SK-N-MC (cell line): ENCODE results near the gene HAO2.

Experiments used
- DNase-seq: peaks from one replicate; pipeline ENCODE4 v3.0.0-alpha.2; 2011; ENCODE audit warnings: low read depth, low spot score
- H3K27ac ChIP-seq: fragments of 200-600 bp; sonication (generic); 2 replicates; pipeline ENCODE4 v1.5.1; 2016; ENCODE audit warnings: mixed run types
- H3K36me3 ChIP-seq: fragments of 200-600 bp; sonication (generic); 2 replicates; pipeline ENCODE4 v1.6.1; 2017; ENCODE audit warnings: antibody characterized with exemption, low read length, mixed read lengths; ENCODE audit not compliant: insufficient read depth
- H3K4me3 ChIP-seq: fragments of 200-600 bp; sonication (generic); 2 replicates; pipeline ENCODE4 v1.5.1; 2016
- H3K9ac ChIP-seq: fragments of 200-600 bp; sonication (generic); 2 replicates; pipeline ENCODE4 v1.8.0; 2017; ENCODE audit warnings: mixed run types, mixed read lengths; ENCODE audit not compliant: insufficient read length
- H3K9me3 ChIP-seq: fragments of 200-600 bp; sonication (generic); 2 replicates; pipeline ENCODE4 v1.6.1; 2017; ENCODE audit warnings: low read depth, mild to moderate bottlenecking, antibody characterized with exemption, low read length, moderate library complexity, mixed read lengths
- EZH2 ChIP-seq: fragments of 200-600 bp; sonication (generic); IDR thresholded peaks from one replicate; pipeline ENCODE4 v1.6.1; 2017; ENCODE audit warnings: antibody characterized with exemption
- FOXP2 ChIP-seq: optimal IDR thresholded peaks from 2 replicates; pipeline ENCODE3; 2011; ENCODE audit warnings: mild to moderate bottlenecking, moderate library complexity; ENCODE audit not compliant: insufficient read depth; ENCODE audit errors: extremely low read length, control extremely low read depth
- POLR2AphosphoS5 ChIP-seq: IDR thresholded peaks from 2 replicates; pipeline ENCODE4 v1.6.1; 2012; ENCODE audit warnings: mild to moderate bottlenecking, low read depth, low read length, borderline replicate concordance

The HAO2 gene

DNA sequence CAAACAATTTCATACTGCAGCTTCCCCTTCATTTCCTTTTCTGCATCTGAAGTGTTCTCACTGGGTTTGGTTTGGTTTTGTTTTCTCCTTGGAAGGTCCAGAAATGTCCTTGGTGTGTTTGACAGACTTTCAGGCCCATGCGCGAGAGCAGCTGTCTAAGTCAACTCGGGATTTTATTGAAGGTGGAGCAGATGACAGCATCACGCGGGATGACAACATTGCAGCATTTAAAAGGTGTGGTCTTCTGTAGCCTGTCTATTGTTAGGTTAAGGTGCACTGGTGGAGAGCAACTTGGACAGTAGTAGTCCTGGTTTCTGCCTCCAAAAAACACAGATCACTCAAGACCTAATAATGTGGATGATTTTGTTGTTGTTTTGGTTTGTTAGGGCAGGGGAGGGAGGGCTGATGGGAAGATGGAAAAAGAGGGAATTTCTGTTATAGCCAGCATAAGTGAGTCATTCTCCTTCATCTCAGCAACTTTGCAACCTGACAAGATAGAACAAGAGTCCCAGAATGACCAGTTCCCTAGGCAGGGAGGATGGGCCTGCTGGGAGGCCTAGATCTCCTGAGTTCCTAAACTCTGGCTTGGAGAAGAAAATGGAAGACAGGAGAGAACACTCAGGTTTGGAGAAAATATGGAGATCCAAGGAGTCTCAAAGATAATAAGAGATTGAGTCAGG lies 12.5 kb downstream of the HAO2 start:
- no peak overlapping the region for H3K4me3 ChIP-seq
- H3K9me3 ChIP-seq = no peaks in the 10 kb centered on the region
- H3K36me3 ChIP-seq = no peaks in the 10 kb centered on the region
- H3K27ac ChIP-seq = no peak overlapping the region
- H3K9ac ChIP-seq = no peak overlapping the region
- TF ChIP-seq EZH2 = no peak
- TF ChIP-seq POLR2AphosphoS5 = no peak
- no peak for TF ChIP-seq FOXP2
- no peak for DNase-seq

DNA sequence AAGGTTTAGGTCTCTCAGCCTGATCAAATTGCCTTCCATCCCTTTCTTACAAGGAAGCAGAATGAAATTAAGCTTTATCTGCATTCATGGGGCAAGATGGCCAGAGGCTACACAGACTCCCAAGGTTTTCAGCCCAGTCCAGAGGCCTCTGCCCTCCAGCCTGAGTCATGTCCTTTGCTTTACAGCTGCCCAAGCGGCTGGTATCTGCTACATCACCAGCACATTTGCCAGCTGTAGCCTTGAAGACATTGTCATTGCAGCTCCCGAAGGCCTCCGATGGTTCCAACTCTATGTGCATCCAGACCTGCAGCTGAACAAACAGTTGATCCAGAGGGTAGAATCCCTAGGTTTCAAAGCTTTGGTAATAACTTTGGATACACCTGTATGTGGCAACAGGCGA lies 16.0 kb downstream of the HAO2 start:
- H3K27ac ChIP-seq = no peak overlapping the region
- H3K9ac ChIP-seq = no peak overlapping the region
- no peak overlapping the region for H3K4me3 ChIP-seq
- TF ChIP-seq FOXP2 = no peak
- TF ChIP-seq POLR2AphosphoS5 = no peak
- no peak for TF ChIP-seq EZH2
- H3K36me3 ChIP-seq = no peaks in the 10 kb centered on the region
- no peaks in the 10 kb centered on the region for H3K9me3 ChIP-seq
- DNase-seq = no peak

DNA sequence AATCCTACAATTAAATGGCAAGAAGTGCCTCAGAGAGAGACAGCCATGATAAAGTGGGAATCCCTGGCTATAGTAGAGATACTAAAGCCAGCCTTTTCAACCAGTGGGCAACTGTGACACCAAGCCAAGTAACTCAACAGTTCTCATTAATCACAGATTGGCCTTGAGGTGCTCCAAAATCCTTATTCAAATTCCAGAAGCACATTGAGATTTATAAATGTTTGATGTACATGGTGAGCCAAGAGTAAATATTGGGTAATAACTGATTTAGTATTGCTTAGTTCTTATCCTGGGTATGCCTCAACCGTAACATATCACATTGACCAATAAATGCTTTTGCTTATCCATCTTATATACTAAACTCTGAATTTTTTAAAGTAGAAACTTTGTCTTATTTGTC lies 17.1 kb downstream of the HAO2 start:
- no peak for DNase-seq
- no peaks in the 10 kb centered on the region for H3K9me3 ChIP-seq
- H3K9ac ChIP-seq = no peak overlapping the region
- H3K27ac ChIP-seq = no peak overlapping the region
- H3K36me3 ChIP-seq = no peaks in the 10 kb centered on the region
- H3K4me3 ChIP-seq = no peak overlapping the region
- TF ChIP-seq EZH2 = no peak
- no peak for TF ChIP-seq FOXP2
- TF ChIP-seq POLR2AphosphoS5 = no peak

DNA sequence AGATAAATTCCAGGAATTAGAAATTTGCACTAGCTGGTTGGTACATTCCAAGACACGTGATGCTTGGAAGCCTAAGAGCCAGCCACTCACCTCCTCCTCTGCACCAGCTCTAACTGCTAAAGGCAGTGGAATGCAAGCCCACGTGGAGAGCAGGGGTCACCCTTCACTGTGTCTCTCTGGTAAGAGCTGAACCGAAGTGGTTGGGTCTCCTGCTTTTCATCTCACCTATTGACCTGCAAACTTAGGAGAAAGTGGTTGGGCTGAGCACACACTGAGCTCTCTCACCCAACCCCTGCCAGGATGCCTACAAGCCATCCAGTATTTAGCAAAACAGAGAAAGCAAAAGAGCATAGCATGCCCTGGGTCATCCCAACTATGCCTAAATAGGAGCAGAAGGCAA lies 19.3 kb downstream of the HAO2 start:
- no peaks in the 10 kb centered on the region for H3K36me3 ChIP-seq
- no peaks in the 10 kb centered on the region for H3K9me3 ChIP-seq
- H3K27ac ChIP-seq = no peak overlapping the region
- TF ChIP-seq EZH2 (no peak), FOXP2 (no peak), POLR2AphosphoS5 (no peak)
- no peak overlapping the region for H3K9ac ChIP-seq
- H3K4me3 ChIP-seq = no peak overlapping the region
- no peak for DNase-seq

DNA sequence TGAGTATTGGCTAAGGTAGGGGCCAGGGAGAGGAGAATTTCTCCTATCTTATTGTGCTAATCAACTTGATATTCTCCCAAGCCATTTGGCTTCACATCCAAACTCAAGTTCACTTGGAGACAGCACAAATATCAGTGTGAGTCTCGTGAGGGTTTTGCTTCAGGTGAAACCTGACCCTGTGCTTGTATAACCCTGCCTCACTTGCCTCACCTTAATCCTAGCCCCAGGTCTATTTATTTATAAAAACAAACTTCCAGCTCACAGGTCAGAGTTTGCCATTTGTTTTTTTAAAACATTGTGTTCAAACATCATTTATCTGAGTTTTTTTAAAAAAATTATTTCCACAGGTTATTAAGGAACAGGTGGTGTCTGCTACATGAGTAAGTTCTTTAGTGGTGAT lies 19.9 kb downstream of the HAO2 start:
- no peaks in the 10 kb centered on the region for H3K9me3 ChIP-seq
- DNase-seq = no peak
- no peaks in the 10 kb centered on the region for H3K36me3 ChIP-seq
- no peak overlapping the region for H3K9ac ChIP-seq
- TF ChIP-seq POLR2AphosphoS5 = no peak
- TF ChIP-seq EZH2 = no peak
- TF ChIP-seq FOXP2 = no peak
- no peak overlapping the region for H3K4me3 ChIP-seq
- H3K27ac ChIP-seq = no peak overlapping the region

DNA sequence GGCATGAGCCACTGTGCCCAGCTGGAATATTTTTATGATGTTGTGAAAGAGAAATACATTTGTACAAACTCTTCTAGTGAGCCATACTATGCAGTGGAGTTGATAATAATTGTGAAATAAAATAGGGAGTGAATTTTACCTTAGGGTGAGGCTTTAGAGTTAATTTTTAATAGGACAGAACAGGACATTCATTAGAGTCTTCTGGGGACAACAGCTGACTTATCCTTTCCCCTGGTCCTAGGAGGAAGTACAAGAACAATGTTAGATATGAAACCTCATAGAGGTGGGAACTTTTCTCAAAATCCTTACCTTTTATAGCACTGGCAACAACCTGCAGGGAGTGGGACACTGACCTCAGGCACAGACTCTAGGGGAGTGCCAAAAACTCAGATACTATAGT lies 21.9 kb downstream of the HAO2 start:
- Histone ChIP-seq H3K36me3 (no peaks in the 10 kb centered on the region), H3K9ac (no peak overlapping the region), H3K9me3 (no peaks in the 10 kb centered on the region), H3K4me3 (no peak overlapping the region), H3K27ac (no peak overlapping the region)
- no peak for TF ChIP-seq FOXP2
- TF ChIP-seq POLR2AphosphoS5 = no peak
- TF ChIP-seq EZH2 = no peak
- DNase-seq = no peak

DNA sequence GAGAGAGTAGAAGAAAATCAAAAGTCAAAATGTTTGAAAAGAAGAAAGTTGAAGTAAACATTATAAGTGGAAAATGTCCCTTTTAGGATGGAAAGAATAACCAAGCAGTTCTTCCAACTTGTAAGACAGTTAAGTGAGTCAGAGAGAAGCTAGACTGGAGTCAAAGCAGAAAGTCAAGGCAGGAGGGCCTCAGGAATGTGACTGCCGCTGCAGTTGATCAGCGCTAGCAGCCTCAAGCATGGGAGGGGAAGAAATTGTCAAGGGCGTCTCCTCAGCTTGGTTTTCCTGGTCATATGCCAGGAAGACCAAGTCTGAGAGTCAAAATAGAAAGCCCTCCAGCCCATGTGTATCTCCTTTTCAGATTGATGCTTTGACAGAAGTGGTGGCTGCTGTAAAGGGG lies 23.2 kb downstream of the HAO2 start:
- H3K36me3 ChIP-seq = no peaks in the 10 kb centered on the region
- H3K27ac ChIP-seq = no peak overlapping the region
- no peak overlapping the region for H3K9ac ChIP-seq
- DNase-seq = no peak
- no peak for TF ChIP-seq EZH2
- no peak for TF ChIP-seq FOXP2
- no peak for TF ChIP-seq POLR2AphosphoS5
- H3K9me3 ChIP-seq = no peaks in the 10 kb centered on the region
- H3K4me3 ChIP-seq = no peak overlapping the region

DNA sequence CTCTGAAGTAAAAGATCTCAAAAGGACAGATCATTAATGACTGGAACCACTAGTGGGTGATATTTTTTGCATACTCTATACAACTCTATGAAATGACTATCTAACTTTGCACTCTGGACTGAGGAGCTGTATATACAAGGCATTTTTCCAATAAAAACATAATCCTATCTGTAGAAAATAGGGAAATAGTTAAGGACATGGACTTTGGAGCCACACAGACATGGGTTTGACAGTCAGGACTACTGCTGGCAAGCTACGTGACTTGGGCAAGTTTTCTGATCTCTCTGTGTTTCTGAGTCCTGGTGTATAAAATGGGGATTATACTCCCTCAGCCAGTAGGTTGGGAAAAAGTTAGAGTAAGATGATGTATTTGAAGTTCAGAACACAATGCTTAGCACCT lies 25.5 kb downstream of the HAO2 start:
- Histone ChIP-seq H3K27ac (no peak overlapping the region), H3K4me3 (no peak overlapping the region), H3K36me3 (no peaks in the 10 kb centered on the region), H3K9ac (no peak overlapping the region), H3K9me3 (no peaks in the 10 kb centered on the region)
- TF ChIP-seq FOXP2 (no peak), EZH2 (no peak), POLR2AphosphoS5 (no peak)
- no peak for DNase-seq

DNA sequence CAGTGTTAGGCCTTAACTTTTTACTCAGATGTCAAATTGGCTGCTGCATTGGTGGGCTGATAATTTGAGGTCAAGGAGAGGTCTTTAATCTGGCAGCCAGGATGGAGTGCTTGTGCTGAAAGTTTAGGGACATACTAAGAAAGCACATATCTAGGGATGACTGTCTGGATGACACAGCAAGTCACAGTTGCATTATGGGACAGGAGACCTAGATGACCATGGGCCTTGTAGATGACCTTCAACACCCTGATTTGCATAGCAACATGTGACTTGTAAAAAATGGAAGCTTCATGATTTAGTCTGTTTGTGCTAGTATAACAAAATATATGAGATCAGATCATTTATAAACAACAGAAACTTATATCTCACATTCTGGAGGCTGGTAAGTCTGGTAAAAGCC lies 28.4 kb downstream of the HAO2 start:
- Histone ChIP-seq H3K9ac (no peak overlapping the region), H3K36me3 (no peaks in the 10 kb centered on the region), H3K27ac (no peak overlapping the region), H3K9me3 (no peaks in the 10 kb centered on the region), H3K4me3 (no peak overlapping the region)
- no peak for DNase-seq
- no peak for TF ChIP-seq POLR2AphosphoS5
- no peak for TF ChIP-seq EZH2
- no peak for TF ChIP-seq FOXP2
